AG08396 (cell line): ENCODE measurements around the gene JARID2.
"Not testable (repeated sequence)": the region's sequence is repeated elsewhere in the genome, so short reads cannot be mapped to it uniquely, and the experiment has no call there.

ENCODE experiments used
- DNase-seq: peaks from one replicate; pipeline ENCODE4 v3.0.0; 2012; ENCODE audit warnings: low spot score, mixed read lengths

Gene JARID2

GRCh38 chr6:15310680-15311079, 64.8 kb downstream of the JARID2 start:
- DNase-seq: no peak

- no peak for DNase-seq
Measured at GRCh38 chr6:15312500-15312899, 66.6 kb downstream of the JARID2 start.

- no peak for DNase-seq
Measured at GRCh38 chr6:15313367-15313766, 67.5 kb downstream of the JARID2 start.

- DNase-seq: no peak
Measured at GRCh38 chr6:15316754-15317153, 70.9 kb downstream of the JARID2 start.

GRCh38 chr6:15317251-15317650, 71.4 kb downstream of the JARID2 start:
- DNase-seq: no peak

- DNase-seq: peak; percentile 21
Measured at GRCh38 chr6:15317934-15318902, 72.3 kb downstream of the JARID2 start.

GRCh38 chr6:15319677-15320076, 73.8 kb downstream of the JARID2 start:
- DNase-seq: no peak

GRCh38 chr6:15320693-15321092, 74.8 kb downstream of the JARID2 start:
- DNase-seq: no peak

GRCh38 chr6:15322184-15322583, 76.3 kb downstream of the JARID2 start:
- no peak for DNase-seq

GRCh38 chr6:15322781-15323536, 77.1 kb downstream of the JARID2 start:
- DNase-seq: peak; percentile 22

GRCh38 chr6:15323611-15324010, 77.7 kb downstream of the JARID2 start:
- DNase-seq: not testable (repeated sequence)

- no peak for DNase-seq
Measured at GRCh38 chr6:15324427-15324985, 78.6 kb downstream of the JARID2 start.

- DNase-seq: no peak
Measured at GRCh38 chr6:15325540-15325955, 79.7 kb downstream of the JARID2 start.

GRCh38 chr6:15326067-15326614, 80.3 kb downstream of the JARID2 start:
- DNase-seq: no peak

GRCh38 chr6:15327271-15327670, 81.4 kb downstream of the JARID2 start:
- no peak for DNase-seq

GRCh38 chr6:15329197-15329671, 83.4 kb downstream of the JARID2 start:
- peak; percentile 61 for DNase-seq

GRCh38 chr6:15330174-15330944, 84.5 kb downstream of the JARID2 start:
- no peak for DNase-seq

- no peak for DNase-seq
Measured at GRCh38 chr6:15331143-15331542, 85.3 kb downstream of the JARID2 start.

GRCh38 chr6:15331629-15332251, 85.9 kb downstream of the JARID2 start:
- DNase-seq: no peak

GRCh38 chr6:15332446-15332845, 86.6 kb downstream of the JARID2 start:
- DNase-seq: no peak

- DNase-seq: no peak
Measured at GRCh38 chr6:15335385-15335784, 89.5 kb downstream of the JARID2 start.
